GM12873 (cell line): ENCODE data around the gene LRRN1.

ENCODE experiments used
- TF ChIP-seq, protein P1 (sequence below): IDR thresholded peaks from 2 replicates; pipeline ENCODE4 v1.5.1; 2012; ENCODE audit warnings: low read depth, mild to moderate bottlenecking, moderate library complexity, low read length, control low read depth; ENCODE audit not compliant: insufficient read depth; ENCODE audit errors: missing control alignments

LRRN1 gene

DNA sequence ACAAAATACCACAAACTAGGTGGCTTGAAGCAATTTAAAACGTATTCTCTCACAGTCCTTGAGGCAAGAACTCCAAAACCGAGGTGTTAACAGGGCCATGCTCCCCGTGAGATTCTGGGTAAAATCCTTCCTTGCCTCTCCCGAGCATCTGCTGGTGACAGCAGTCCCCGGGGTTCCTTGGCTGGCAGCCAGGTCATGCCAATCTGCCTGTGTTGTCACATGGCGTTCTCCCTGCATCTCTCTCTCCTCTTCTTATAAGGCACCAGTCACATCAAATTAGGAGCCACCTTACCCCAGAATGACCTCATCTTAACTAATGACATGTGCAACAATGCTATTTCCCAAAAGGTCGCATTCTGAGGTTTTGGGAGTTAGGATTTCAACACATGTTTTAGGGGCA is 26.3 kb upstream of the LRRN1 start:
- TF ChIP-seq, protein P1, sequence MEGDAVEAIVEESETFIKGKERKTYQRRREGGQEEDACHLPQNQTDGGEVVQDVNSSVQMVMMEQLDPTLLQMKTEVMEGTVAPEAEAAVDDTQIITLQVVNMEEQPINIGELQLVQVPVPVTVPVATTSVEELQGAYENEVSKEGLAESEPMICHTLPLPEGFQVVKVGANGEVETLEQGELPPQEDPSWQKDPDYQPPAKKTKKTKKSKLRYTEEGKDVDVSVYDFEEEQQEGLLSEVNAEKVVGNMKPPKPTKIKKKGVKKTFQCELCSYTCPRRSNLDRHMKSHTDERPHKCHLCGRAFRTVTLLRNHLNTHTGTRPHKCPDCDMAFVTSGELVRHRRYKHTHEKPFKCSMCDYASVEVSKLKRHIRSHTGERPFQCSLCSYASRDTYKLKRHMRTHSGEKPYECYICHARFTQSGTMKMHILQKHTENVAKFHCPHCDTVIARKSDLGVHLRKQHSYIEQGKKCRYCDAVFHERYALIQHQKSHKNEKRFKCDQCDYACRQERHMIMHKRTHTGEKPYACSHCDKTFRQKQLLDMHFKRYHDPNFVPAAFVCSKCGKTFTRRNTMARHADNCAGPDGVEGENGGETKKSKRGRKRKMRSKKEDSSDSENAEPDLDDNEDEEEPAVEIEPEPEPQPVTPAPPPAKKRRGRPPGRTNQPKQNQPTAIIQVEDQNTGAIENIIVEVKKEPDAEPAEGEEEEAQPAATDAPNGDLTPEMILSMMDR = no peak

DNA sequence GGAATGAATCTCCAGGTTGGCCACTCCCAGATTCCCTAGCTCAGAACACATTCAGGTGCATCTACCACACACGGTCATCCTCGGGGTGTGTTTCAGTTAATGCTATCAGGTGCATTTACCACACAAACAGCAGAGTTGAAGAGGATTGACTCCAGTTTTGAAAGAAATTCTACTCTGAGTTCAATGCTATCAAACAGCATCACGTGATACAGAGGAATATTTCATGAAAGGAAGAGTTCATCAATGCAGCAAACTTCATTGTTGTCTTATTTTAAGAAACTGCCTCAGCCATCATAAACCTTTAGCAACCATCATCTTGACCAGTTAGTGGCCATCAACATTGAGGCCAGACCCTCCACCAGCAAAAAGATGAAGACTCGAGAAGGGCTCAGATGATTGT is 22.6 kb upstream of the LRRN1 start:
- TF ChIP-seq, protein P1 = no peak

DNA sequence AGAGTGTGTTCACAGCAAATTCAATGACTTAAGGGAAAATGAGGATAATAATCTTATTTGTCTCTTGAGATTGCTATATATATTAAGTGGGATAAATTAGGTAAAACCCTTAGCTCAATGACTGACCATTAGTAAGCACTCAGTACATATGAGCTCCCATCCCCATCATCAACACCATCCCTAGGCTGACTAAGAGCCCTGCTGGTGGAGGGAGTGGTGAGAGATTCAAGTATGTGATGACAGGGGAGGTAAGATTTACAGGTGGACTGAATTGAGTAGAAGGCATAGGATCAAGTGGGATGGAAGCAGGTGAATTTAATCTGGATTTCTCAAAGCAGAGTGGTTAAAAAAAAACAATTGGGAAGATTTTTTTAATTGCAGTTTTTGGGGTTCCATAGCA is 21.0 kb upstream of the LRRN1 start:
- TF ChIP-seq, protein P1 = no peak

DNA sequence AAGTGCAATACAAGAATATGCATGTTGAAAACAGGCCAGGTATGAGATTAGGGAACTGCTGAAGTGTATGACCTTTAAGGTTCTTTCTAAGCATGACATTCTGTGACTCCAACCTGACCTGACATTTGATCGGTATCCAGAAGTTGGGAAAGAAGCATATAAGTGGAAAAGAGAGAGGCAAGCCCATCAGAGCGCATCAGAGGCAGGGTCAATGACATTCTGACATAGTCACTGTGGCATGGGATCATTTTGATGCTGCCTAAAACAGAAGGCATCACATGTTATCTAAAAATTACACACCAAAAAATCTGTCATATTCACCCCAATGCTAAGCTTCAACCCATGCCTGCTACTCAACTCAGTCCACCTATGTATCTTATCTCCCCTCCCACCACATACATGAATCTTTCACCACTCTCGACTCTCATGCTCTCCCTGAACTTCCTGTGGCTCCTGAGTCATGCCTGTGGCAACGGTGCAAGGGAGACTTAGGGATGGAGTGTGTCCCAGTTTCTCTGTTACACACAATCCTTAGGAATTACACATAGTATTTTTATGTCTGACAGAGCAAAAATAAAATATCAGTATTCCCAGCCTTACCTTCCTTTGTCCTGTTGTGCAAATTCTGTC is 20.5 kb upstream of the LRRN1 start:
- TF ChIP-seq, protein P1 = no peak

DNA sequence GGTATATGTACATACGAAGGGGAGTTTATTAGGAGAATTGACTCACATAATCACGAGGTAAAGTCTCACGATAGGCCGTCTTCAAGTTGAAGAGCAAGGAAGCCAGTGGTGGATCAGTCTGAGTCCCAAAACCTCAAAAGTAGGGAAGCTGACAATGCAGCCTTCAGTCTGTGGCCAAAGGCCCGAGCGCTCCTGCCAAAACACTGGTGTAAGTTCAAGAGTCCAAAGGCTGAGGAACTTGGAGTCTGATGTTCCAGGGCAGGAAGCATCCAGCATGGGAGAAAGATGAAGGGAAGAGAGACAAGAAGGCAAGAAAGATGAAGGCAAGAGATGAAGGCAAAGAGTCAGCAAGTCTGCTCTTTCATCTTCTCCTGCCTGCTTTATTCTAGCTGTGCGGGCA is 16.8 kb upstream of the LRRN1 start:
- TF ChIP-seq, protein P1 = no peak

DNA sequence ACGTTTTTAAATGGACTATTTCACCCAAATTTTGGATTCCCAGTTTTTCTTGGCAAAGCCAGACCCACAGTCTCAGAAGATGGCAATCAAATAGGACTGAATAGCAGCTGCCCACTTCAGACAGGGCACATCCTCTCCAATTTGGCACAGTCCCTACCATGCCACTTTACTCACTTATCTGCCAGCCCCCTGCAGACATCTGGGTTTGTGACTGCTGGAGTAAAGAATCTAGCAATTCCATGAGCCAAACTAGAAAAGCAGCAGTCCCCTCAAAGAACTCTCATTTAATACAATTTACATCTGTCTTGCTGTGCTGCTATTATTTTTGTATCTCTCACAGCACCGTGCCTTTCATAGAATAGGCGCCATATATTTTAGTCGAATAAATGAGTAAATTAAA is 16.0 kb upstream of the LRRN1 start:
- TF ChIP-seq, protein P1 = no peak

DNA sequence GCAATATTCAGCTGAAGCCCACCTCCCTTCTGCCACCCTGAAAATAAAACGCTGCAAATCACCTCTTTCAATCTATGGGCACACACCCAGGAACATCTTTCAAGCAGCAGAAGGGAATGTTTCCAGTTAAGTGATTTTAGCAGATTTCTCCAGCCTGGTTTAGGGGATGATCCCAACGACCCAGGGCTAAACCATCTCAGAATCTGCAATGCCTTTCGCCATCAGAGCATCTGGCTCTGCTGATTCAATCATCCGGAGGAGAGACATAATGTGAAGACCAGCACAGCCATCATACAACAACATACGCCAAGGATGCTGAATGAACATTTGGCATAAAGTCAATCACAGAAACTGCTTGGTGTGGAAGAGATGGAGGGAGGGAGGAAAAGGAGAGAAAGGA is 15.5 kb upstream of the LRRN1 start:
- TF ChIP-seq, protein P1 = no peak
